ENCODE measurements around the gene KLF1. TPM values are rescaled to one million over a fixed set of nuclear protein-coding genes. Genes with fewer than 3 reads are reported as not detected.

The KLF1 gene
- not detected in 2 replicates for total RNA-seq

DNA sequence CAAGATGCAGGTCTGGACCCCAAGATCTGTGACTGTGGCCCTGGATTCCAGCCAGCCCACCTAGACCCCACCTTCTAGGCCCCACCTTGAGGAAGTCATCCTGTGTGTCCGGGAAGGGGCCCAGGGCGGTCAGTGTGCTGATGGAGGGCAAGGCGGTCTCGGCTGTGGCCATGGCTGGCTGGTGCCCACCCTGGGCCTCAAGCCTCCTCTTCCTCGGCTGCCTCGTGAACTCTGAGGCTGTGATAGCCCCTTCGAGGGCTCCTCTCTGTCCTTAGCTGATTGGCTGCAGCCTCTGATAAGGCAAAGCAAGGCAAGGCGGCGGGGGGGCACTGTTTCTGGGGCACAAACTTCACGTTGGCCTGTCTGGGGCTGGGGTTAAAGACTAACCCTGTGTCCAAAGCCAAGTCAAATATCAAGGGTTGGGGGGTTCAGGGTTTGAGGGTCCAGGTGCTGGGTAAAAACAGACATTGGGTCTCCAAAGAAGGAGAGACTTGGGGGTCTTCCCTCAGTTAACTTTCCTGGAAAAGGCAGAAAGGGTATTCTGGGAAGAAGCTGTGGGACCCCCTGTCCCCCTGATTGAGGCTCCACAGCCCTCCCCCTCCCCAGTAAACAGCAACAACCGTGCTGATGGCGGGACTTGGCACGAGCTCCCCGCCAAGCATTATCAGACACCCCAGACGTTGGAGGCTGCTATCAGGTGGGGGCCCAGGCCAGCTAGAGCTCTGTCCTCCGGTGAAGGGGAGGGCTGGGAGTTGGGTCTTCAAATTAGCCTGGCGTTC, at the start of gene KLF1:
Gene KLF1, minus strand, starts transcription at position 233 of the 779 bp plus-strand sequence. Its CDS starts 61 bp downstream, at position 172.

GRCh38 chr19:12933287-12934072, 46.5 kb upstream of the KLF1 start, which contains the start of gene FARSA:
Gene FARSA, minus strand, starts transcription at chr19:12933711. Its CDS starts 15 bp downstream, at chr19:12933696.

GRCh38 chr19:12890787-12891552, 4.0 kb upstream of the KLF1 start, which contains the start of gene GCDH:
Gene GCDH, plus strand, starts transcription at chr19:12891160. Its CDS starts 145 bp downstream, at chr19:12891305.

DNA sequence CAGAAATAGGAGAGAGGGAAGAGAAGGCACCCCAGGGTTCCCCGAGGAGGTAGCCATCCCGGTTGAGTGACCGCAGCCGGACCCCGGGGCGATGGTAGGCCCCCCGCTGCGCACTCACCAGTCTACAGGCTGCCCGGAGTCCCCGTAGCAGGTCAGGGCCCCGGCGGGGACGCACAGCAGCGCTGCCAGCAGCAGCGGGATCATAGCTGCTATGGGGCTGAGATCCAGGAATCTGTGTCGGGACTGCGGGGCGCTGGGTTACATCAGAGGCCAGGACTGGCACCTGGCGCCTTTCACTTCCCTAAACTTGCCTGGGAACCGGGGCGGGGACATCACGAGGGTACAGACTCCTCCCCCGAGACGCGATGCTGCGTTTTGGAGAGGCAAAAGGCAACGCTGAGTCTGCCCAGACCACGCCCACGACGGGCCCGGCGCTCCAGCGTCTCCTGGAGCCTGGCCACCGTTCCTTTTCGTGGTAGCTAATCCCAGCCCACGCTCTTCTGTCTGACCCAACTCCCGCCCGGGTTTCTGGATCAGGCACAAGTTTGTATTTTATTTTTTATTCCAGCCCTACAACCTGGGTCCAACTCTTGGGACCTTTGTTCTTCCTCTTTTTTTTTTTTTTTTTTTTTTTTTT, 5.7 kb downstream of the KLF1 start, which contains the start of gene DNASE2:
Gene DNASE2, minus strand, starts transcription at position 278 of the 637 bp plus-strand sequence. Its CDS starts 74 bp downstream, at position 204.

DNA sequence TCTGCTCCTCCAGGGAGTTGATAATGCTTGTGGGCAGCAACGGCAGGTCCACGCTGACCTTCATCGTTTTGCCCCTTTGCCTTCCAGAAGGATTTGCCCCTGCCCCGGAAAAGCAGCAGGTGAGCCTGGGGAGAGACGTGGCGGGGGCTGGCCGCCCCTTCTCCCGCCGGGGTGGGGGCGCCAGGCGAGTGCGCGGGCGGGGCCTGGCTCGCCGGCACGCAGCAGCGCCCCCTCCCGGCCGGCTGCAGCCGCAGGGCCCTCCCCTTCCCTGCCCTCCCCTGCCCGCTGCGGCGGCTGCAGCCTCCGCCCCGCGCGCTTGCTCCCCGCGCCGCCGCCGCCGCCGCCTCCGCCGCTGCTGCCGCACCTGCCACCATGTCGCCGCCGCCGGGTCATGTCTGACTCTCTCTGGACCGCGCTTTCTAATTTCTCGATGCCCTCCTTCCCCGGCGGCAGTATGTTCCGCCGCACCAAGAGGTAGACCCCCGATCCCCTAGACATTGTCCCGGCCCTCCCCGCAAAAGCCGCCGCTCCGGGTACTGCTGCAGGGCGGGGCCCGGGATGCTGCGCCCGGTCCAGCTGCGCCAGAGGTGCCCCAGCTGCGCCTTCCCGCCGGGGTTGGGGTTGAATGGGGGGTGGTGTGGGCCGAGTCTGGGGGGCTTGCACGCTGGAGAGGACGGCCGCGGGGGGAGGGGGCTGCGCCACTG, 48.7 kb downstream of the KLF1 start, which contains the start of gene MAST1:
Gene MAST1, plus strand, starts transcription at position 334 of the 704 bp plus-strand sequence. Its CDS starts 58 bp downstream, at position 392.

GRCh38 chr19:12834566-12834943, 52.4 kb downstream of the KLF1 start, which contains the start of gene RTBDN:
Gene RTBDN, minus strand, starts transcription at chr19:12834579. Its CDS starts 4,600 bp downstream, at chr19:12829979.

Other genes with a start within 250 kb of the KLF1 start
- gene MAN2B1, start 220.5 kb downstream of the KLF1 start, total RNA-seq: 60.0 and 60.9 TPM in 2 replicates
- 8.8 and 9.8 TPM in 2 replicates for gene WDR83, start 220.4 kb downstream of the KLF1 start, total RNA-seq
- 58.8 and 66.5 TPM in 2 replicates for gene DHPS, start 205.3 kb downstream of the KLF1 start, total RNA-seq
- gene GNG14, start 199.2 kb downstream of the KLF1 start, total RNA-seq: not detected in 2 replicates
- 5.5 and 6.4 TPM in 2 replicates for gene FBXW9, start 190.6 kb downstream of the KLF1 start, total RNA-seq
- 50.6 and 71.6 TPM in 2 replicates for gene TNPO2, start 163.3 kb downstream of the KLF1 start, total RNA-seq
- 78.1 and 93.8 TPM in 2 replicates for gene TRIR, start 152.5 kb downstream of the KLF1 start, total RNA-seq
- gene GET3, start 149.7 kb downstream of the KLF1 start, total RNA-seq: 61.8 and 67.5 TPM in 2 replicates
- gene BEST2, start 135.4 kb downstream of the KLF1 start, total RNA-seq: not detected in 2 replicates
- 18.5 and 26.7 TPM in 2 replicates for gene HOOK2, start 111.6 kb downstream of the KLF1 start, total RNA-seq
- 77.3 and 101 TPM in 2 replicates for gene JUNB, start 95.7 kb downstream of the KLF1 start, total RNA-seq
- gene PRDX2, start 85.4 kb downstream of the KLF1 start, total RNA-seq: 188 and 217 TPM in 2 replicates
- 0.13 TPM in 1 of 2 replicates, not detected in the other for gene THSD8, start 85.1 kb downstream of the KLF1 start, total RNA-seq
- gene RNASEH2A, start 80.6 kb downstream of the KLF1 start, total RNA-seq: 8.8 and 9.9 TPM in 2 replicates
- not detected in 2 replicates for gene RTBDN, start 52.6 kb downstream of the KLF1 start, total RNA-seq
- gene MAST1, start 48.7 kb downstream of the KLF1 start, total RNA-seq: 0.07 and 0.36 TPM in 2 replicates
- 40.5 and 57.0 TPM in 2 replicates for gene DNASE2, start 5.8 kb downstream of the KLF1 start, total RNA-seq
- gene GCDH, start 4.0 kb upstream of the KLF1 start, total RNA-seq: 16.0 and 23.4 TPM in 2 replicates
- 0.07 and 0.23 TPM in 2 replicates for gene SYCE2, start 32.1 kb upstream of the KLF1 start, total RNA-seq
- 71.0 and 86.5 TPM in 2 replicates for gene FARSA, start 46.5 kb upstream of the KLF1 start, total RNA-seq
- gene CALR, start 51.4 kb upstream of the KLF1 start, total RNA-seq: 1,777 and 1,839 TPM in 2 replicates
- 108 and 160 TPM in 2 replicates for gene RAD23A, start 58.7 kb upstream of the KLF1 start, total RNA-seq
- 9.5 and 12.9 TPM in 2 replicates for gene GADD45GIP1, start 70.0 kb upstream of the KLF1 start, total RNA-seq
- 0.07 and 0.13 TPM in 2 replicates for gene DAND5, start 82.4 kb upstream of the KLF1 start, total RNA-seq
- 125 and 151 TPM in 2 replicates for gene NFIX, start 108.3 kb upstream of the KLF1 start, total RNA-seq
- 0.91 and 1.3 TPM in 2 replicates for gene LYL1, start 215.7 kb upstream of the KLF1 start, total RNA-seq
- 26.5 and 39.4 TPM in 2 replicates for gene TRMT1, start 229.5 kb upstream of the KLF1 start, total RNA-seq
- gene NACC1, start 231.1 kb upstream of the KLF1 start, total RNA-seq: 67.1 and 96.6 TPM in 2 replicates